ENCODE measurements around the gene CBX6.

CBX6 gene

GRCh38 chr22:38815842-38816241, 56.2 kb downstream of the CBX6 start:
- no peak for DNase-seq

Measured in right forelimb (tissue), 1 donor.